Measurements from ENCODE around the gene REV3L. TPM values are rescaled to one million over a fixed set of nuclear protein-coding genes. Genes with fewer than 3 reads are reported as not detected.

REV3L gene
- total and polyA plus RNA-seq, 9 of the 15 experiments (the other 6 are each of a cell fraction or from before 2014, with no cell fraction given), result 5.5 to 24.4 (median 14.4) TPM

DNA sequence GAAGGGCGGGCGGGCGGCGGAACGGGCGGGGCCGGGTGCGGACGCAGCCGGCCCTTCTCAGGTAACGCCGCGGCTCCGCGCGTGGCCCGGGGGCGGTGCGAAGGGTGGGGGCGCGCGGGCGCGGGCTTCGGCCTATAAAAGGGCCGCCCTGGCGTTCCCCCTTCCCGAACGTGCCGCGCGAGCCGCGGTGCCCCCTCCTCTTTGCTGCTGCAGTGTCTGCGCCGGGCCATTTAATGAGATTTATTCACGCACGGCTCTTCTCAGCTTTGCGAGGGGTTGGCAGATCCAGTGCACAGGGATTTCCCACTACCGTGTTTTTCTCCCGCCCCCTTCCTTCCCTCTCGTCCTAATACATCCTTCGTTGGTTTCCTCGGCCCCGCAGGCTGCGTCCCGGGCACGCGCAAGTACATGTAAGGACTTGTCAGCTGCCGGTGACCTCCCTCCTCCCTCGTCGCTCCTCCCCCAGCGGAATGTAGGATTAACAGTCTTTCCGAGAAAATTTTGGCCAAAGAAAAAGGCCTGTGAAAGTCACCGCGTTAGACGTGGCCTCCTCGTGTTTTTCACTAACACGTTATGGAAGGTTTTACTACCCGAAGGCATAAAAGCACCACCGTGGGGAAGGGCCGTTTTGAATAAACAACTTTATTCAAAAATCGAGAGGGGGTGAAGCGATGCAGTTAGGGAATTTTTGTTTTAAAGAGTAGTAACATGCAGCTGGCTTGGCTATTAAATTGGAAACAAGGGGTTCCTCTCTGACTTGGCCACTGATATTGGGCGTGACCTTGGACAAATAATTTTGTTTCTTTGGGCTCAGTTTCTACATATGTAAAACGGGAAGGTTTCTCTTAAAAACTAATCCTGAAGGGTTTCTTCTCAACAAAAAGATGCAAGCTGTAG lies 966 bp upstream of the REV3L start (continued):
- TF ChIP-seq, protein P1, sequence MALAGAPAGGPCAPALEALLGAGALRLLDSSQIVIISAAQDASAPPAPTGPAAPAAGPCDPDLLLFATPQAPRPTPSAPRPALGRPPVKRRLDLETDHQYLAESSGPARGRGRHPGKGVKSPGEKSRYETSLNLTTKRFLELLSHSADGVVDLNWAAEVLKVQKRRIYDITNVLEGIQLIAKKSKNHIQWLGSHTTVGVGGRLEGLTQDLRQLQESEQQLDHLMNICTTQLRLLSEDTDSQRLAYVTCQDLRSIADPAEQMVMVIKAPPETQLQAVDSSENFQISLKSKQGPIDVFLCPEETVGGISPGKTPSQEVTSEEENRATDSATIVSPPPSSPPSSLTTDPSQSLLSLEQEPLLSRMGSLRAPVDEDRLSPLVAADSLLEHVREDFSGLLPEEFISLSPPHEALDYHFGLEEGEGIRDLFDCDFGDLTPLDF (CRISPR knock-in tag; IDR thresholded peaks at IDR 0.05), result no peak
- TF ChIP-seq JUND (IDR thresholded peaks at IDR 0.05; ENCODE audit: borderline replicate concordance, low read depth, low read length) (peak; percentile 42; the same call in 1 of the 2 replicates), JUND (tag; IDR thresholded peaks at IDR 0.05; ENCODE audit: borderline replicate concordance, low read depth, low read length) (no peak), TEAD4 (IDR thresholded peaks at IDR 0.05; ENCODE audit: low read length) (peak; percentile 76), TEAD4 (CRISPR knock-in tag; IDR thresholded peaks at IDR 0.05; ENCODE audit: borderline replicate concordance) (no peak), POLR2A (conservative IDR thresholded peaks at IDR 0.05) (peak; percentile 94), ZNF589 (CRISPR knock-in tag; IDR thresholded peaks at IDR 0.05; ENCODE audit: low read depth) (peak; percentile 84), ZFX (CRISPR knock-in tag; IDR thresholded peaks at IDR 0.05) (peak; percentile 89), ZNF354B (CRISPR knock-in tag; IDR thresholded peaks at IDR 0.05) (no peak), ZNF24 (IDR thresholded peaks at IDR 0.05) (no peak; the same call in 1 of the 2 replicates), ZNF76 (CRISPR knock-in tag; IDR thresholded peaks at IDR 0.05; ENCODE audit: borderline replicate concordance) (no peak), LCOR (CRISPR knock-in tag; IDR thresholded peaks at IDR 0.05) (peak; percentile 92), HDAC8 (tag; IDR thresholded peaks at IDR 0.05) (0 out of 2 replicates have a peak, but pooled peaks have one; percentile 26), ZNF644 (tag; IDR thresholded peaks at IDR 0.05; ENCODE audit: low read depth) (peak; percentile 16; the same call in 1 of the 2 replicates), ZNF778 (CRISPR knock-in tag; IDR thresholded peaks at IDR 0.05) (no peak), TAL1 (IDR thresholded peaks at IDR 0.05) (no peak), FOXK2 (conservative IDR thresholded peaks at IDR 0.05 in 1 of 2, IDR thresholded peaks at IDR 0.05 in 1 of 2; ENCODE audit: low read depth in 2 of 2) (peak in 1 of 2 experiments; percentile 39; a peak in 1 of 4 replicates), ZNF3 (CRISPR knock-in tag; IDR thresholded peaks at IDR 0.05) (no peak), ZBTB8A (IDR thresholded peaks at IDR 0.05; ENCODE audit: partially characterized antibody) (no peak)
- TF ChIP-seq, protein P2, sequence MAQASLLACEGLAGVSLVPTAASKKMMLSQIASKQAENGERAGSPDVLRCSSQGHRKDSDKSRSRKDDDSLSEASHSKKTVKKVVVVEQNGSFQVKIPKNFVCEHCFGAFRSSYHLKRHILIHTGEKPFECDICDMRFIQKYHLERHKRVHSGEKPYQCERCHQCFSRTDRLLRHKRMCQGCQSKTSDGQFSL (CRISPR knock-in tag; IDR thresholded peaks at IDR 0.05), result 0 out of 2 replicates have a peak, but pooled peaks have one; percentile 1
- TF ChIP-seq, protein P2 (tag; IDR thresholded peaks at IDR 0.05), result no peak
- TF ChIP-seq, protein P3, sequence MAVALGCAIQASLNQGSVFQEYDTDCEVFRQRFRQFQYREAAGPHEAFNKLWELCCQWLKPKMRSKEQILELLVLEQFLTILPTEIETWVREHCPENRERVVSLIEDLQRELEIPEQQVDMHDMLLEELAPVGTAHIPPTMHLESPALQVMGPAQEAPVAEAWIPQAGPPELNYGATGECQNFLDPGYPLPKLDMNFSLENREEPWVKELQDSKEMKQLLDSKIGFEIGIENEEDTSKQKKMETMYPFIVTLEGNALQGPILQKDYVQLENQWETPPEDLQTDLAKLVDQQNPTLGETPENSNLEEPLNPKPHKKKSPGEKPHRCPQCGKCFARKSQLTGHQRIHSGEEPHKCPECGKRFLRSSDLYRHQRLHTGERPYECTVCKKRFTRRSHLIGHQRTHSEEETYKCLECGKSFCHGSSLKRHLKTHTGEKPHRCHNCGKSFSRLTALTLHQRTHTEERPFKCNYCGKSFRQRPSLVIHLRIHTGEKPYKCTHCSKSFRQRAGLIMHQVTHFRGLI (CRISPR knock-in tag; IDR thresholded peaks at IDR 0.05), result no peak
- TF ChIP-seq, protein P4, sequence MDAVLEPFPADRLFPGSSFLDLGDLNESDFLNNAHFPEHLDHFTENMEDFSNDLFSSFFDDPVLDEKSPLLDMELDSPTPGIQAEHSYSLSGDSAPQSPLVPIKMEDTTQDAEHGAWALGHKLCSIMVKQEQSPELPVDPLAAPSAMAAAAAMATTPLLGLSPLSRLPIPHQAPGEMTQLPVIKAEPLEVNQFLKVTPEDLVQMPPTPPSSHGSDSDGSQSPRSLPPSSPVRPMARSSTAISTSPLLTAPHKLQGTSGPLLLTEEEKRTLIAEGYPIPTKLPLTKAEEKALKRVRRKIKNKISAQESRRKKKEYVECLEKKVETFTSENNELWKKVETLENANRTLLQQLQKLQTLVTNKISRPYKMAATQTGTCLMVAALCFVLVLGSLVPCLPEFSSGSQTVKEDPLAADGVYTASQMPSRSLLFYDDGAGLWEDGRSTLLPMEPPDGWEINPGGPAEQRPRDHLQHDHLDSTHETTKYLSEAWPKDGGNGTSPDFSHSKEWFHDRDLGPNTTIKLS (IDR thresholded peaks at IDR 0.05; ENCODE audit: borderline replicate concordance, low read depth), result peak; percentile 74
